GM12801 (cell line): Measurements from ENCODE around the gene SPR.

ENCODE experiments used
- TF ChIP-seq, protein P1 (sequence below): IDR thresholded peaks from one replicate; pipeline ENCODE4 v1.5.1; 2011; ENCODE audit warnings: control low read depth; ENCODE audit not compliant: insufficient read length; ENCODE audit errors: extremely low read depth

The SPR gene

DNA sequence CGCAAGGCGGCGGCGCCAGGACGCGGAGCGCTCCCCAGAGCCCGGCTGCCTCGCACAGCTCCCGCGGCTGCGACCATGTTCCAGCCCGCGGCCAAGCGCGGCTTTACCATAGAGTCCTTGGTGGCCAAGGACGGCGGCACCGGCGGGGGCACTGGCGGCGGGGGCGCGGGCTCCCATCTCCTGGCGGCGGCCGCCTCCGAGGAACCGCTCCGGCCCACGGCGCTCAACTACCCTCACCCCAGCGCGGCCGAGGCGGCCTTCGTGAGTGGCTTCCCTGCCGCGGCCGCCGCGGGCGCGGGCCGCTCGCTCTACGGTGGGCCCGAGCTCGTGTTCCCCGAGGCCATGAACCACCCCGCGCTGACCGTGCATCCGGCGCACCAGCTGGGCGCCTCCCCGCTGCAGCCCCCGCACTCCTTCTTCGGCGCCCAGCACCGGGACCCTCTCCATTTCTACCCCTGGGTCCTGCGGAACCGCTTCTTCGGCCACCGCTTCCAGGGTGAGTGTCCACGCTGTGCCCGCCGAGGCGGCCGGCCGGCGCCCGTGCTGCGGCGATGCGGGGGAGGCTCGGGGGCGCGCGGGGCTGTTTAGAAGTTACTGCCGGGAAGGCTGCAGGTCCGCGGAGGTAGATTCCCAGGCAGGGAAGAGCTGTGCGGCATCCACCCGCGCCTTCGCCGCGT is 30.8 kb downstream of the SPR start:
- TF ChIP-seq, protein P1, sequence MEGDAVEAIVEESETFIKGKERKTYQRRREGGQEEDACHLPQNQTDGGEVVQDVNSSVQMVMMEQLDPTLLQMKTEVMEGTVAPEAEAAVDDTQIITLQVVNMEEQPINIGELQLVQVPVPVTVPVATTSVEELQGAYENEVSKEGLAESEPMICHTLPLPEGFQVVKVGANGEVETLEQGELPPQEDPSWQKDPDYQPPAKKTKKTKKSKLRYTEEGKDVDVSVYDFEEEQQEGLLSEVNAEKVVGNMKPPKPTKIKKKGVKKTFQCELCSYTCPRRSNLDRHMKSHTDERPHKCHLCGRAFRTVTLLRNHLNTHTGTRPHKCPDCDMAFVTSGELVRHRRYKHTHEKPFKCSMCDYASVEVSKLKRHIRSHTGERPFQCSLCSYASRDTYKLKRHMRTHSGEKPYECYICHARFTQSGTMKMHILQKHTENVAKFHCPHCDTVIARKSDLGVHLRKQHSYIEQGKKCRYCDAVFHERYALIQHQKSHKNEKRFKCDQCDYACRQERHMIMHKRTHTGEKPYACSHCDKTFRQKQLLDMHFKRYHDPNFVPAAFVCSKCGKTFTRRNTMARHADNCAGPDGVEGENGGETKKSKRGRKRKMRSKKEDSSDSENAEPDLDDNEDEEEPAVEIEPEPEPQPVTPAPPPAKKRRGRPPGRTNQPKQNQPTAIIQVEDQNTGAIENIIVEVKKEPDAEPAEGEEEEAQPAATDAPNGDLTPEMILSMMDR: no peak

DNA sequence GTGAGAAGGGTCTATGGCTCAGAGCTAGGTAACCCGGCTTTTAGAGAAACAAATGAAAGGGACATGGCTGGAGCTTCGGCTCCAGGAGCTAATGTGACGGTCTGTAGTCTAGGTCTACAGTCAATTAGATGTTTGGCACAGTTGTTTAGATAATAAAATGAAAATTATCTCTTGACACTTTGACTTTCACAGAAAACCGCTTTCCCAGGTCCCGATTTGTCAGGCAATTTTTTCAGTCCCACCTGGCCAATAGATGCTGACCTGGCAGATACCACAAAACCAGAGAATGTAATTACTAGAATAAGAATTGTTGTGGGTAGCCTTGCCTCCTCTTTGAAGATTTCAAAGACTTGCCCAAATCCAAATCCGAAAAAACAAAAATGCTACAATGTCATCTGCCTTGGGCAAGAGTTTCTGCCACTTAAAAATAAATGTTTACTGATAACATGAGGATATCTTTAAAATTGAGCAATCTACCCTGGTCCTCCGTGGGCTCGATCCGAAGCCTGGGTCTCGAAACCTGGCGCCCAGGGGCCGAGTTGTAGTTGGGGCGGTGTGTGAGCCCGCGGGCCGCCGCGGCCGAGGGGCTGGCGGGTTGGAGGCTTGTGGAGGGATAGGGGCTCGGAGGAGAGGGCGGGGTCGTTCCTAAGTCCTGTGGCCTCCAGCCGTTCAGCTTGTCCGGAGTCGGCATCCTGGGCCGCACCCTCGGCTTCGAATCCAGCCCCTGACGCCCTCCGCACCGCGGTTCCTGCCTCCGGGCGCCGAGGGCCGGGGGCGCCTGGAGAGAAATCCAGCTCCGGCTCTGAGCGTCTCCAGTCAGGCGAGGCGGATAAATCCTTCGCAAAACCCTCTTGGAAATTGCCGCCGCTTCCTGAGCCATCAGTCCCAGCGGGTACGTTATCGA is 32.5 kb downstream of the SPR start:
- TF ChIP-seq, protein P1: no peak

DNA sequence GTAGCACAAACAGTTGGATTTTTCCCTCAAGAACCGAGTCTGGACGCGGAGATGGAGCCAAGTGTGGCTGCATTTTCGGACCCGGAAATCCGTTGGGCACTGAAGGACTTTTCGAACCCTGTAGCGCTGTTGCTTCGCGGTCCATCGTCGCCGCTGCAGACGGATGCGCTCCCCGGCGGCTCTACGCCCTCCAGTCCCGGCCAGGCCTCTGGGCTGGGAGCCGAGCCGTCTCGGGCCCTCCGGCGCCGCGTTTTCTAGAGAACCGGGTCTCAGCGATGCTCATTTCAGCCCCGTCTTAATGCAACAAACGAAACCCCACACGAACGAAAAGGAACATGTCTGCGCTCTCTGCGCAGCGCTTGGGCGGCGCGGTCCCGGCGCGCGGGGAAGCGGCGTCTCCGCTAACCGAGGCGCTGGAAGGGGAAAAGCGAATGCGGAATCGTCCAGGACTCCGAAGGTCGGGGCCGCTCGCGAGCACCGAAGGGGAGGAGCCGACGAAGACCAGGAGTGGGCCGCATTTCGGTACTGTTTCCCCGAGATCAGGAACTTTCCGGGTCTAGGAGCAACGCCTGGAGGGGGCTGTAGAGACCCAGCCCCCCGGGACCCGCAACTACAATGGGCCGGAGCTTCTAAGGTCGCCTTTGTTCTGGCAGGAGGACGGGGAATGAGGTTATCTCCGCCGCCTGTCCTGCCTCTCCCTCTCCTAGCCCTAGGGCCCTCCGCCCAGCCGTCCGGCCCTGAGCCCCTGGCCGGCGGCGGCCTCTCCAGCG is 33.3 kb downstream of the SPR start:
- TF ChIP-seq, protein P1: no peak

GRCh38 chr2:72921088-72921851 is 34.1 kb downstream of the SPR start:
- TF ChIP-seq, protein P1: no peak

DNA sequence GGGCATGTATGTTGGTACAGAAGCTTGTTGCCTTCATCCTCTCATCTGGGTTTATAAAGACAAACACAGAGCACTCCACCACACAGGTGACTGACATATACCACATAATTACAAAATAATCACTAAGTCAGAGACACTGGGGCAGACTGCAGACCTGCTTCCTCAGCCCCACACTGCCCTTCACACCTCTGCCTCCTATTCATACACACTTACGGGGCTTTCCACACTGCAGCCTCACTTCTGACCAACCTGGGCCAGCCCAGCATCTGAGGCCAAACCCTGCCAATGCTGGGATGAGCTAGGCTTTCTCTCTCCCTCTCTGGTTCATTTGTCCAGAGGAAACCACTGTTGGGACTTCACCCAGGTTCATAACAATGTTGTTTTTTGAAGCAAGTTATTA is 34.6 kb downstream of the SPR start:
- TF ChIP-seq, protein P1: no peak

DNA sequence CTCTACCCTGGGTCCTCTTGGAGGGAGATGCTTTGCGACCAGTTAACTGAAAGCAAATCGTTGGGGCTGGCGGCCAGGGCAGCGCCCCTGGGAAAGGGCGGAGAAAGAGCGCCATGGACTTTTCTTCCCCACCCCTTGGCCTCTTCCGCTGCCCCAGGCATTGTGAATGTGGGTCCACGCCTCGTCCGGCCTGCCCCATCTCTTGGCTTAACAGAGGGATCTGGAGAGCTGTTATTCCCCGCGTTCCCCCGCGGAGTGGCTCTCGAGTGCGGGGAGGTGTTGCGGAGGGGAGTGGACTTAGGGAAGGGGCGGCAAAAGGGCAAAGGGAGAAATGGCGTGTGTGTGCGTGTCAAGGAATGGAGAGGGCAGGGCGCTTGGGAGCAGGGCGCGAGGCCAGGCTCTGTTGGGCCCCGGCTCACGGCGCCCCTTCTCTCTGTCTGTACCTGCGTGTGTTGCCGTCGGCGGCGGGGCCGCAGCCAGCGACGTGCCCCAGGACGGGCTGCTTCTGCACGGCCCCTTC is 36.7 kb downstream of the SPR start:
- TF ChIP-seq, protein P1: no peak
